Osteoblast (primary cell): ENCODE results near the gene SPDYC. TPM values are rescaled to one million over a fixed set of nuclear protein-coding genes. Genes with fewer than 3 reads are reported as not detected.
A peak's percentile ranks its signal among the peaks of the same experiment; 100 is the strongest.

Experiments used
- DNase-seq: peaks from one replicate; pipeline ENCODE4 v3.0.0; 2011; ENCODE audit warnings: low spot score, mixed read lengths; ENCODE audit not compliant: insufficient read length; ENCODE audit errors: missing footprints
- H2AFZ ChIP-seq: 2 replicates; pipeline ENCODE4 v1.6.0; 2011; ENCODE audit warnings: mild to moderate bottlenecking, low read length
- H3K27ac ChIP-seq: 2 replicates; pipeline ENCODE4 v1.5.1; 2011; ENCODE audit warnings: mild to moderate bottlenecking, low read depth, low read length, moderate library complexity
- H3K27me3 ChIP-seq: 2 replicates; pipeline ENCODE4 v1.6.0; 2012; ENCODE audit warnings: mild to moderate bottlenecking, control low read depth, inconsistent platforms, low read length, moderate library complexity; ENCODE audit not compliant: insufficient read depth
- H3K36me3 ChIP-seq: 2 replicates; pipeline ENCODE4 v1.5.1; 2011; ENCODE audit warnings: mild to moderate bottlenecking, low read length, control low read depth, moderate library complexity; ENCODE audit not compliant: insufficient read depth
- H3K4me1 ChIP-seq: 2 replicates; pipeline ENCODE4 v1.5.1; 2011; ENCODE audit warnings: mild to moderate bottlenecking, low read length, control low read depth, moderate library complexity; ENCODE audit not compliant: insufficient read depth
- H3K4me2 ChIP-seq: 2 replicates; pipeline ENCODE4 v1.6.0; 2011; ENCODE audit warnings: mild to moderate bottlenecking, low read length; ENCODE audit not compliant: insufficient read depth
- H3K4me3 ChIP-seq: fragments of 200-600 bp; sonication (generic); 3 replicates; pipeline ENCODE4 v1.5.1; 2012; ENCODE audit warnings: mild to moderate bottlenecking, low read length, inconsistent platforms; ENCODE audit not compliant: insufficient read depth
- H3K79me2 ChIP-seq: 2 replicates; pipeline ENCODE4 v1.6.0; 2012; ENCODE audit warnings: mild to moderate bottlenecking, low read length, control low read depth, inconsistent platforms; ENCODE audit not compliant: insufficient read depth
- H3K9me3 ChIP-seq: 2 replicates; pipeline ENCODE4 v1.5.1; 2011; ENCODE audit warnings: low read depth, low read length, control low read depth
- H4K20me1 ChIP-seq: 2 replicates; pipeline ENCODE4 v1.6.0; 2012; ENCODE audit warnings: mild to moderate bottlenecking, low read length, control low read depth; ENCODE audit not compliant: insufficient read depth
- total RNA-seq: library from RNA; depleted of rRNA; stranded (reverse); fragments of >200 nt; gene quantifications from 2 replicates; pipeline ENCODE4 v1.2.3, GENCODE V29; 2012
- TF ChIP-seq, protein P1 (sequence below): IDR thresholded peaks from 2 replicates; pipeline ENCODE4 v1.5.1; 2011; ENCODE audit warnings: mild to moderate bottlenecking, low read depth, low read length, moderate library complexity; ENCODE audit errors: extremely low read depth

The SPDYC gene
- total RNA-seq, 1 donor: not detected

DNA sequence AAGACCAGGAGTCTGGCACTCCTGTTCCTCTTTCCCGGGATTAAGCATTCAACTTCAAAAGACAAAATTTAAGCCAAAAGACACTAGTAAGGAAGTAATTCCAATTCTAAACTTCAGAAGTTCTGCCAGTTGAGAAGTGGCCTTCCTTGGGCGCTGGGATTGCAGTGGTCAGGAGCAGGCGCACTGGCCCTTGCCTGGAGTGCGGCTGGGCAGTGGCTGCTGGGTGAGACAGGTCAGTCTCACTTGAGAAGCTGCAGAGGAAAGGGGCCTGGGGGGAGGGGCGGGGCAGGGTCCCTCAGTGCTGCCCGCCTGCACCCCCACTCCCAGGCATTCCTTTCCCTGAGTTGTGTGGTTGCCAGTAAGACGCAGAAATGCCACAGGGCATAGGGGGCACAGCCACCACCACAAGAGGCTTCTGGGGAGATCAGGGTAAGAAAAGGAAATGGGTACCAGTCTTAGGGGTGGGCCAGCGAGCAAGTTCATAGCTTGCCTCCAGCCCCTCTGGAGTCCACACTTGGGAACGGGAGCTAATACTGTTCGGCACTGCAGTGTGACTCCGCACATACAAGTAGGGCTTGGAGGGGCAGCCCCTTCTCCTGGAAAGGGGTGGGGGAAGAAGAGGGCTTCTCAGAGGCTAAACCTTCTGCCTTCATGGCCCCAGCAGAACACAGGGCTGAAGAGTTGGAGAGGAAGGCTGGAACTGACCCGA is 42.4 kb upstream of the SPDYC start:
- Histone ChIP-seq H3K9me3 (no peaks in the 10 kb centered on the region), H3K27ac (no peak overlapping the region), H3K79me2 (peaks cover 48% of the 10 kb centered on the region), H3K4me3 (no peak overlapping the region), H2AFZ (no peak overlapping the region), H4K20me1 (peaks cover 28% of the 10 kb centered on the region), H3K4me2 (no peak overlapping the region), H3K36me3 (peaks cover 79% of the 10 kb centered on the region), H3K4me1 (peaks cover 7% of the 10 kb centered on the region), H3K27me3 (no peaks in the 10 kb centered on the region)
- TF ChIP-seq, protein P1, sequence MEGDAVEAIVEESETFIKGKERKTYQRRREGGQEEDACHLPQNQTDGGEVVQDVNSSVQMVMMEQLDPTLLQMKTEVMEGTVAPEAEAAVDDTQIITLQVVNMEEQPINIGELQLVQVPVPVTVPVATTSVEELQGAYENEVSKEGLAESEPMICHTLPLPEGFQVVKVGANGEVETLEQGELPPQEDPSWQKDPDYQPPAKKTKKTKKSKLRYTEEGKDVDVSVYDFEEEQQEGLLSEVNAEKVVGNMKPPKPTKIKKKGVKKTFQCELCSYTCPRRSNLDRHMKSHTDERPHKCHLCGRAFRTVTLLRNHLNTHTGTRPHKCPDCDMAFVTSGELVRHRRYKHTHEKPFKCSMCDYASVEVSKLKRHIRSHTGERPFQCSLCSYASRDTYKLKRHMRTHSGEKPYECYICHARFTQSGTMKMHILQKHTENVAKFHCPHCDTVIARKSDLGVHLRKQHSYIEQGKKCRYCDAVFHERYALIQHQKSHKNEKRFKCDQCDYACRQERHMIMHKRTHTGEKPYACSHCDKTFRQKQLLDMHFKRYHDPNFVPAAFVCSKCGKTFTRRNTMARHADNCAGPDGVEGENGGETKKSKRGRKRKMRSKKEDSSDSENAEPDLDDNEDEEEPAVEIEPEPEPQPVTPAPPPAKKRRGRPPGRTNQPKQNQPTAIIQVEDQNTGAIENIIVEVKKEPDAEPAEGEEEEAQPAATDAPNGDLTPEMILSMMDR: no peak
- no peak for DNase-seq

DNA sequence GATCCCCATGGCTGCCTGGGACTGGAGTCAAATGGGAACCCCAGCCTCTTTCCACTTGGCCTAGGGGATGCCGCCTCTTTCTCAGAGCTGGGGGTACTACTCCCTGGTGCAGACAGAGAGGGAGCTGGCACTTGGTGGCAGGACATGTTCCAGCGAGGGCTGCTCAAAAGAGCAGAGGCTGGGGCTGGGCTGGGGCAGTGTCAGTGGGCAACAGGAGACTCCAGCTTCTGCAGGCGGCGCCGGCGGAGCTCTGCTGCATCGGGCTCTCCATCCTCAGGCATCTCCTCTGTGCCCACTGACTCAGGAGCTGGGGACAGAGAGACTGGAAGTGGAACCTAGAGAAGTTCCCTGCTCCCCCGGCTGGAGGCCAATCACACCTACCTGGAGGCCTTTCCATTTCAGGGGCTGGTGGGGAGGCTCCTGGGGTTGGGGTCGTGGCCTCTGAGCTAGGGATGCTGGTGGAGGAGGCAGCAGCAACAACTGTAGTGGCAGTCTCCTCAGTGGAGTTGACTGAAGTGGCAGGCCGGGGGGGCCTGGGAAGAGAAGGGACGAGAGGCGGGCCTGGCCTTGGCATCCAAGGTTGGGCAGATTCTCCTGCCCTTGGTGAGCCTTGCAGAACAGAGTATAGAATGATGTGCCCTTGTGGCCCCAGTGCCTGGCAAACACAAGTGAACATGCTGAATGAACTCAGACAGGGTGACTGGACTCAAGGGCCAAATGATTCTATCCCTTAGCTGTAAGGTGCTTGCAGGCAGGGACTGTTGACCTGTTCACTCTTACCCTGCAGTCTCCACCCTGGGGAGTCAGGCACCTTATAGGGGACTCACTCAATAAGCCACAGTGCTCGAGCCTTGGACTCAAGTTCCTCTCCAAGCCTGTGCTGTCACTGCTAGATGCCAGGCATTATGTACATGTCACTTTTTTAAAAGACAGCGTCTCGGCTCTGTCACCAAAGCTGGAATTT is 41.6 kb upstream of the SPDYC start:
- no peak overlapping the region for H3K4me3 ChIP-seq
- no peak overlapping the region for H3K27ac ChIP-seq
- peaks cover 37% of the 10 kb centered on the region for H4K20me1 ChIP-seq
- peak; percentile 62 for DNase-seq
- peaks cover 49% of the 10 kb centered on the region for H3K79me2 ChIP-seq
- H3K9me3 ChIP-seq: no peaks in the 10 kb centered on the region
- no peak overlapping the region for H2AFZ ChIP-seq
- peaks cover 10% of the 10 kb centered on the region for H3K4me1 ChIP-seq
- H3K4me2 ChIP-seq: no peak overlapping the region
- no peaks in the 10 kb centered on the region for H3K27me3 ChIP-seq
- H3K36me3 ChIP-seq: peaks cover 82% of the 10 kb centered on the region
- TF ChIP-seq, protein P1: no peak

DNA sequence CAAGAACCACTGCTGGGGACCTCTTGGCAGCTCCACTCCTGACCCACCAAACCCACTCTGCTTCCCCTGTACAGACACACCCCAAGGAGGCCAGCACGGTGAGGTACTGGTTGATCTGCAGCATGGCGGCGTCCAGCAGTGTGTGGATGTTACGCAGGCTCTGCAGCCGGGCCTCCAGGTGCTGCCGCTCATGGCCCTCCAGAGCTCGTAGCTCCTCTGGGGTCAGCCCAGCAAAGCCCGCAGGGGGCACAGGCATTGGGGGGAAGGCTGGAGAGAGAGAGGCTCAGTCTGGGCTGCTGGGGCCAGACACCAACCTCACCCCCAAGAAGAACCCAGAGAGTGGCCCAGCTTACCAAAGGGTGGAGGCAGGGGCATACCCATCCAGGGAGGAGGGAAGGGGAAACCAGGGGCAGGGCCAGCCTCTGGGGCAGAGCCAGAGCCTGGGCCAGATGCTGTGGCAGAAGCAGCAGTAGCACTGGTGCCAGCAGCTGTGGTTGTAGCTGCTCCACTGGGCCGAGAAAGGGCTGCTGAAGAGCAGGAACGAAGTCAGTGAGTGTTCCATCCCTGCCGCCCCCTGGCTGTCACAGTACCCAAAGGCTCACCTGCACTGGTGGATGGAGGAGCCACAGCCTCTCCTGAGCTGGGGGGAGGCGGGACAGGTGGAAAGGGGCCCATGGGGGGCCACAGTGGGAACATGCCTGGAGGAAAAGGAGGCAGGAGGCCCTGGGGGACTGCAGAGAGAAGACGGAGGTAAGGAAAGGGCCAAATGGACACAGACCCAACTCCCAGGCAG is 40.2 kb upstream of the SPDYC start:
- Histone ChIP-seq H3K79me2 (peaks cover 52% of the 10 kb centered on the region), H3K36me3 (peaks cover 75% of the 10 kb centered on the region), H3K9me3 (no peaks in the 10 kb centered on the region), H3K4me2 (no peak overlapping the region), H3K4me1 (peaks cover 13% of the 10 kb centered on the region), H4K20me1 (peaks cover 41% of the 10 kb centered on the region), H3K4me3 (no peak overlapping the region), H3K27me3 (no peaks in the 10 kb centered on the region), H2AFZ (no peak overlapping the region), H3K27ac (no peak overlapping the region)
- DNase-seq: peak; percentile 49
- TF ChIP-seq, protein P1: no peak
